ENCODE results near the gene SMAD5.

SMAD5 gene

DNA sequence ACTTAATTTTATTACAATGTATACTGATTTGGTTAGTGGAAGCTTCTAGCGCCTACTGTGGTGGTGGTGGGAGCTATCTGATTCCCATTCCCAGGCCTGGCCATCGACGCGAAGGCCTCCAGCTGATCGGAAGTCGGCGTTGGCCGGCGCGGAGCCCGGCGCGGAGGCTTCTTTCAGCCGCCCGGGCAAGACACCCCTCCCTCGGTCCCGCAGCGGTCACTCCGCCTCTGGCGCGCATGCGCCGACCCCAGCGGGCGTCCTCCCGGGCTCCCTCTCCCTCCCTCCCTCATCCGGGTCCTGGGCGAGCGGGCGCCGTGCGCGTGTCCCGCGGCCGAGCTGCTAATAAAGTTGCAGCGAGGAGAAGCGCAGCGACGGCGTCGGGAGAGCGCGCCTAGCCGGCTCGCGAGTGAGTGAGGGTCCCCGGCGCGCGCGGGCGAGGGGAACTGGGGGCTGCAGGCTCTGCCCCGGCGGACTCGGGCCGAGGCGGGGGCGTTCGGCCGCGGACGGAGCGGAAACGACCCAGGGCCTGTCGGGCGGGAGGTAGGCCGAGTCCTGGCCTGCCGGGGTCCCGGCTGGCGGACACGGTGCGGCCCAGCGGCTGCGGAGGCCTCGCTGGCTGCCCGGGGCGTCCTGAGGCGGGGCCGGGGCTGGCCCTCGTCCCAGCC is at the start of gene SMAD5:
SMAD5 (plus strand) TSS at position 289 of the 665 bp plus-strand sequence. CDS start 20,916 bp downstream, outside the sequence.
- DNase-seq: peak; percentile 89 to 93

DNA sequence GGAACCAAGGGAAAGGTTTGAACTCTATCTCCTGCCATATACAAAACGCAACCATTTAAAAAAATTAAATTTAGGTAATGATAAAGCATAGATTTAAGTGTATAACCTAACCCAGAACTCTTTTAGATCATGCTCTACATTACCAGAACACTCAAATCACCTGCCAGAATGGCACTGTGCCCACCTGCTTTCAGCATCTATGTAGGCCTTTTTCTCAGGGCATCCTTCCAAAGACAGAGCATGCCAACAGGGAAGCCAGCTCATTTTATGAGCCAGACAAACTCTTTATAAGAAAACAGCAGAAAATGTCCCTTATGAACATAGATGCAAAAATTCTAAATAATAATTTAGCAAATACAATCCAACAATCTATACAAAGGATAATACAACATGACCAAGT is 47.9 kb upstream of the SMAD5 start:
- no peak for DNase-seq

GRCh38 chr5:136086783-136087566 is 45.7 kb upstream of the SMAD5 start:
- DNase-seq: no peak

DNA sequence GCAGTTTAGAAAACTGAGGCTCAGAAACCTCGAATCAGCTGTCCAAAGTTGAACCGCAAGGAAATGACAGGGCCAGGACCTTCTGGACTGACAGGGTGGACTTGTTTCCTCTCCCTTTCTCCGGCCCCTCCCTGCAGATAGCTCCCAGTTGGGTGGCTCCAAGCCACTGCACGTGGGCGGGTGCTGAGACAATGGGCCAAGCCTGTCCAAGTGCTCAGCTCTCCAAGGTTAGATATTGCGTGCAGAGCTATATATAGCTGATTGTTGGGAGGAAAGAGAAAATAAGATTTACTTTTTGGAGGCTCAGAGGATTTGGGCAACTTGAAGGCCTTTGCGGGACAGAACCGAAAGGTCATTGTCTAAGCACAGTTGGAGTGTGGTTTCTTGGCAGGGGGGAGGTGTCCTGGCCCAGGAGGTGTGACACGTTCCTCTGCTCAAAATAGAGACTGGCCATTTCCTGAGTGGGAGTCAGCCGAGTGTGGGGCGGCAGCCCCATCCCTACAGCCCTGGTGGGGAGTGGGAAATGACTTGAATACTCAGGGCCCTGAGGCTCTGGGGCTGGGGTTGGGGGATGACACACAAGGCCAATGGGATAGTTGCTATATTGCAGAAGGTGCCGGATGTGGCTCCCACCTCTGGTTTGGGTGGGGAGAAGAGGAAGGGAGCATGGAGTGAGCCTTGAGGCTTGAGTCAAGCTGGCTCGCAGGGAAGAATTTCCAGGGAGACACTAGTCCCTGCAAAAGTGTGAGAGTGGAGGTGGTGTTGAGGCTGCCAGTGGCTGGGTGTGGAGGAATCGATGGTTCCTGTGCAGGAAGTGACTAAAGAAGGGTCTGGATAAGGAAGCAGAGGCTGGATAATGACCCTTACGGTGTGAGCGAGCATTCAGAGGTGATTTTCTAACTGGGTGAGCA is 44.4 kb upstream of the SMAD5 start:
- DNase-seq: peak in 1 of 2 donors; percentile 26

DNA sequence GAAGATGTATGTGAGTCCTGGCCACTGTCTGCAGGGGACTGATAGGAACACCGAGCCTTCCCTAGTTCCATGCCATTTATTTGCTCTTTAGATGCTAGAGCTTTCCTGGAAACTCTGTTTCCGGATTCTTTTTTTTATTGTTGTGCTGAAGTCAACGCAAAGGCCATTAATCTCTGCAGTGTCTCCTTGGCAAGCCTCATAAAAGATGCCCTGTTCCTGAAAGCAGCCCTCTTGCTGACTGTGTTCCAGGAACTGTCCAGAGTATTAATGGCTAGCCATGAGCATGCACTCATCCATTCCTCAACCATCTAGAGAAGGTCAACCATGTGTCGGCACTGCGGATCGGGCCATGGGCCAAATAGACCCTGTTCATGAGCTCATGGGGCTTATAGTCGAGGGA is 42.9 kb upstream of the SMAD5 start:
- no peak for DNase-seq

DNA sequence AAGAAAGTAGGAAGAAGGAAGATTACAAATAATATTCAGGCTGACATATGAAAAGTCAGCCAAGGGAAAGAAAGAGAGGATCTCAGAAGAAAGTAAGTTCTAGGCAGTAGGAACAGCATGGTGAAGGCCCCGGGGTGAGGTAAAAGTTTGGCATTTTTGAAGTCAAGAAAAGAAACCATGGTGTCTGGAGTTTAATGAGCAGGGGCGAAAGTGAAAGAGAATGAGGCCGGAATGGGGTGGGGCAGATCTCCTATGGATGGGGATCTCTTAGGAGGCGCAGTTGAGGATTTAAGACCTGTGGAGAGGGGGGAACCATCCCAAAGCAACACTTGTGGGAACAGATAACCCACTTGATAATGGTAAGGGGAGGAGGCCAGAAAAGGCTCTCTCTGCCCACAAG is 42.3 kb upstream of the SMAD5 start:
- DNase-seq: no peak

GRCh38 chr5:136094189-136094912 is 38.3 kb upstream of the SMAD5 start:
- DNase-seq: peak; percentile 46 to 82

GRCh38 chr5:136094913-136095641 is 37.6 kb upstream of the SMAD5 start:
- DNase-seq: no peak

DNA sequence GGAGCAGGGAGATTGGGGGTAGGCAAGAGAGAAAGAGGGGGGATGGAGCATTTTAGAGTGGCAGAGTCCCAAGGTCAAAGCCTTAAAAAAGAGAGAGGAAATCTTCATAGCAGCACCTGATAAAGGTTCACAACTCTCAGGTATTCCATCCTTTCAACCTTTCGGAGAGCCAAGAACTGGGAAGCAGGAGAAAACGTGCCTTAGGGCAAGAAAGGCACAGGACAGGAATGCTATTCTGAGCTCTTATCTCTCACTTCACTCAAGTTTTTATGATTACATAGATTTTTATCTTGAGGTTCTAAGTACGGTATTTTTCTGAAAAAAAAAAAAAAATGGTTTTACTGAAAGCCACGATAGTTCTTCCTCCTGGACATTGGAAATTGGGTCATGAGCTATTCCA is 34.5 kb upstream of the SMAD5 start:
- DNase-seq: no peak

- no peak for DNase-seq
These were observed 32.8 kb upstream of the SMAD5 start for GRCh38 chr5:136099870-136100269.

- DNase-seq: no peak
These were observed 30.8 kb upstream of the SMAD5 start for GRCh38 chr5:136101884-136102283.

- no peak for DNase-seq
These were observed 29.5 kb upstream of the SMAD5 start for GRCh38 chr5:136103118-136103517.

DNA sequence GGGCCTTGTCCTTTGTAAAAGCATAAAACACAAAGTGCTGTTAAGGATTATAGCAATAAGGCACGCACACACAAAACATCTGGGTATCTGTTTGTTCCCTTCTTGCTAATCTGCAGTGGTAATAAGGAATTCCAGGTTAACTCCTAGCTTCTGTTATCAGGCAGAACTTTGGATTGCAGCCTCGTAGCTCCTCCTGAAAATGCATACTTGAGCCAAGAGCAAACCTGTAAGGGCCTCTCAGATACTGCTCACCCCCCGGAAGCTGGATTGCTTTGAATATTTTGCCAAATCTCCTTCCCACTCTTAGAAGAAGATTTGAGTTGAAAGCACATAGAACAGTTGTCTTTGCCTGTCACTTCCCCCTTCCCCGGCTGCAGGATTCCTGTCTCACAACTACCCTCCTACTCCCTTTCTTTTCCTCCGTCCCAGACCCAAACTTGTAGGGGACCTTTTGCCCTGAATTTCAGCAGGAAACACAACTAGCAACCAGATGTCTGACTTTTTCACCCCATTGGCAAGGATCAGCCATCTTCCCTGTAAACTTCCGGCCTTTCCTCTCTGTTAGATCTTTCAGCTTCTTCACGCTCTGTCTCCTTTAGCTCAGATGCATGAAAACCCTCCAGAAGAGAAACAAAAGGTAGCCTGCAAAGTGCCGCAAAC is 28.2 kb upstream of the SMAD5 start:
- DNase-seq: no peak

- DNase-seq: no peak
These were observed 26.2 kb upstream of the SMAD5 start for GRCh38 chr5:136106351-136107031.

DNA sequence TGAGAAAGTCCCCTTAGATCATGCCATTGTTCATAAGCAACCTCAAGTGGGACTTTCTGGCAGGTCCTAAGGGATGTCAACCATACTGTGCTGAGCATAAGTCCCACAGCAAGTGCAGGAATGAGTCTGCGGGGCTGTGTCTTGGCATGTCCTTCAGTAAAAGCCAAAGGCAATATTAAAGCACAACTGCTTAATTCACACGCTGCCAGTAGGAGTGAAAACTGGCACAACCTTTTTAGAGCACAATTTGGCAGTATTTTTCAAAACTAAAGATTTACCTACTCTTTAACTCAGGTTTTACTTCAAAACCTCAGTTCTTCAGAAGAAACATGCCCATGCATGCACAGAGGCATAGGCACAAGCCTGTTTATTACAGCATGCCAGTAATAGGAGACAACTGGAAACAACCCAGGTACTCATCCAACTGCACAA is 24.4 kb upstream of the SMAD5 start:
- no peak for DNase-seq

DNA sequence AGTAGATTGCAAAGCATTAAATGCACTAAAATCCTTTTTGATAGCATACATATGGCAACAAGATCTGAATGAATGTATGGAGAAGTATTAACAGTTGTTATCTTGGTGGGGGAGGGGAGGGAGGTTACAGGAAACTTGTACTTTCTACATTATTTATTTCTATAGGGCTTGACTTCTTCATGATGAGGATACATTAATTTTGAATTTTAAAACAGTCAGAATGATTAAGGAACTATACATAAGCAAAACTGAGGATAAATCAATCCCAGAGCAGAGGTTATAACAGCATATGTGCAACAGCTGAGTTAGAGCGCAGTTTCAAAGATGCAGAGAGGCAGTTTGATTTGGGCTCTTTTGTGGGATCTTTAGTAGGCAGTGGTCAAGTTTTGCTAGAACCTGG is 23.9 kb upstream of the SMAD5 start:
- no peak for DNase-seq

GRCh38 chr5:136109453-136110135 is 23.1 kb upstream of the SMAD5 start:
- DNase-seq: no peak

DNA sequence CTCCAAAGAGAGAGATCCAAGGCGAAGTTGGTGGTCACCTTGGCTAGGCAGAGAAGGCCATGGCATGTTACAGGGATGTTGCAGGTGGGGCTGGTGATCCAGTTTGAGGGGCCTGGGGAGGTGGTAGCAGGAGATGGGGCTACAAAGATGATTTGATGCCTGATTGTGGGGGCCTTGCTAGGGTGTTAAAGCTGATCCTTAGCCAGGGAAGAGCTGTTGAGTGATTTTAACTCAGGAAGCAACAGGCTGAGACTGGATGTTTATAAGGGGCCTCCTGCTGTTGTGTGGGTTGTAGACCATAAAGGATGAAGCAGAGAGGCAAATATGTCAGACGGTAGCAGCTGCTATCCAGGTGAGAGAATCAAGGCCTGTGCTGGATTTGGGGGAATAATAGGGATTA is 19.0 kb upstream of the SMAD5 start:
- DNase-seq: no peak

DNA sequence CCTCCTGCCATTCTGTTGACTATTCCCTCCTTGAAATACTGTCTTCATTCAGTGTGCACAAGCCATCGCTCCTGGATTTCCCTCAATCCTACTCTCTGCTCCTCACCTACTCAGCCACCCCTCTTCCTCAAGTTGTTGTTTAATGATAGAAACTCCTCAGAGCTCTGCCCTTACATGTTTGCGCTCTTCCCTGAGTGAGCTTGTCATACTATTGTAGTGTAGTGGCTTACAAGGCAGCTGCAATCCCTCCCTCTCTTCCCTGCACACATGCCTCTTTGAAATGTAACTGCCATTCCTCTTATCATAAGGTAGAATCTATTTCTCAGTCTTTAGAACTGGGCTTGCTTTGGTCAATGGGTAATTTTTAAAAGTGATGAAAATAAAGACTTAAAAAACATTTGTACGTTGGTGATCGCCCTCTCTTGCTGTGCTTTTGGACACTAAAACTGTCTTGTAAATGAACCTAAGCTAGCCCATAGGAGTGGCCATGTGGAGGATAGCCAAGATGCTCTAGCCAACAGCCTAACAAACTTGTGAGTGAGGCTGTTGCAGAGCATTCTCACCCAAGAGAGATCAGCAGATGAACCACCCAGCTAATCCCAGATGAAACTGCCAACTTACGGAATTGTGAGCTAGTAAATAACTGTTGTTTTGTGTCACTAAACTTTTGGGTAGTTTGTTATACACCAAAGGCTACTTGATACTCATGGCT is 18.1 kb upstream of the SMAD5 start:
- DNase-seq: no peak
